Ishikawa (cell line): Measurements from ENCODE around the gene DNAJA4.

Experiments used
- CEBPB ChIP-seq: IDR thresholded peaks from 2 replicates; pipeline ENCODE4 v1.6.1; 2012
- CREB1 ChIP-seq: IDR thresholded peaks from 2 replicates; pipeline ENCODE4 v1.6.1; 2012; ENCODE audit warnings: low read depth
- EGR1 ChIP-seq: IDR thresholded peaks from 2 replicates; pipeline ENCODE4 v1.6.1; 2012
- EP300 ChIP-seq: IDR thresholded peaks from 2 replicates; pipeline ENCODE4 v1.6.1; 2012; ENCODE audit warnings: borderline replicate concordance
- FOXM1 ChIP-seq: IDR thresholded peaks from 2 replicates; pipeline ENCODE4 v1.6.1; 2012; ENCODE audit warnings: low read depth, borderline replicate concordance
- MAX ChIP-seq: IDR thresholded peaks from 2 replicates; pipeline ENCODE4 v1.6.1; 2012
- NFIC ChIP-seq: IDR thresholded peaks from 2 replicates; pipeline ENCODE4 v1.6.1; 2012
- RAD21 ChIP-seq: IDR thresholded peaks from 2 replicates; pipeline ENCODE4 v1.6.1; 2012; ENCODE audit warnings: low read depth
- REST ChIP-seq: IDR thresholded peaks from 2 replicates; pipeline ENCODE4 v1.6.1; 2012; ENCODE audit warnings: low read depth, mild to moderate bottlenecking
- TAF1 ChIP-seq: IDR thresholded peaks from 2 replicates; pipeline ENCODE4 v1.6.1; 2012; ENCODE audit warnings: low read depth, mild to moderate bottlenecking
- TCF12 ChIP-seq: IDR thresholded peaks from 2 replicates; pipeline ENCODE4 v1.6.1; 2012; ENCODE audit warnings: low read depth
- TEAD4 ChIP-seq: IDR thresholded peaks from 2 replicates; pipeline ENCODE4 v1.6.1; 2012
- USF1 ChIP-seq: IDR thresholded peaks from 2 replicates; pipeline ENCODE4 v1.6.1; 2012
- YY1 ChIP-seq: IDR thresholded peaks from 2 replicates; pipeline ENCODE4 v1.6.1; 2012; ENCODE audit warnings: low read depth
- ZBTB7A ChIP-seq: IDR thresholded peaks from 2 replicates; pipeline ENCODE4 v1.6.1; 2012; ENCODE audit warnings: low read depth

DNAJA4 gene

GRCh38 chr15:78276064-78276943, 11.9 kb downstream of the DNAJA4 start:
- TF ChIP-seq RAD21 (no peak), NFIC (no peak)

- no peak for TF ChIP-seq ZBTB7A
- TF ChIP-seq YY1: no peak
- no peak for TF ChIP-seq RAD21
- TF ChIP-seq REST: no peak
- TF ChIP-seq NFIC: no peak
- TF ChIP-seq CREB1: no peak
- TF ChIP-seq TCF12: no peak
- no peak for TF ChIP-seq TEAD4
- TF ChIP-seq MAX: no peak
- no peak for TF ChIP-seq CEBPB
Observed at GRCh38 chr15:78280319-78281072, 16.1 kb downstream of the DNAJA4 start.

GRCh38 chr15:78282324-78282723, 18.0 kb downstream of the DNAJA4 start:
- TF ChIP-seq CEBPB: no peak
- no peak for TF ChIP-seq EP300
- no peak for TF ChIP-seq CREB1
- TF ChIP-seq TEAD4: no peak
- no peak for TF ChIP-seq MAX
- no peak for TF ChIP-seq REST
- TF ChIP-seq NFIC: no peak
- TF ChIP-seq RAD21: no peak
- no peak for TF ChIP-seq YY1
- no peak for TF ChIP-seq TAF1
- TF ChIP-seq EGR1: no peak
- no peak for TF ChIP-seq ZBTB7A
- TF ChIP-seq FOXM1: no peak
- TF ChIP-seq TCF12: no peak
- no peak for TF ChIP-seq USF1

GRCh38 chr15:78284758-78285157, 20.4 kb downstream of the DNAJA4 start:
- no peak for TF ChIP-seq TEAD4
- TF ChIP-seq USF1: no peak
- no peak for TF ChIP-seq TAF1
- no peak for TF ChIP-seq RAD21
- no peak for TF ChIP-seq CEBPB
- TF ChIP-seq YY1: no peak
- no peak for TF ChIP-seq REST
- TF ChIP-seq EP300: no peak
- no peak for TF ChIP-seq FOXM1
